T-helper 9 cell (primary cell): ENCODE measurements around the gene HINFP.
"Not testable (repeated sequence)": the region's sequence is repeated elsewhere in the genome, so short reads cannot be mapped to it uniquely, and the experiment has no call there.

Experiments
- DNase-seq: peaks from one replicate; pipeline ENCODE4 v3.0.0-alpha.2; 2020

Gene HINFP

DNA sequence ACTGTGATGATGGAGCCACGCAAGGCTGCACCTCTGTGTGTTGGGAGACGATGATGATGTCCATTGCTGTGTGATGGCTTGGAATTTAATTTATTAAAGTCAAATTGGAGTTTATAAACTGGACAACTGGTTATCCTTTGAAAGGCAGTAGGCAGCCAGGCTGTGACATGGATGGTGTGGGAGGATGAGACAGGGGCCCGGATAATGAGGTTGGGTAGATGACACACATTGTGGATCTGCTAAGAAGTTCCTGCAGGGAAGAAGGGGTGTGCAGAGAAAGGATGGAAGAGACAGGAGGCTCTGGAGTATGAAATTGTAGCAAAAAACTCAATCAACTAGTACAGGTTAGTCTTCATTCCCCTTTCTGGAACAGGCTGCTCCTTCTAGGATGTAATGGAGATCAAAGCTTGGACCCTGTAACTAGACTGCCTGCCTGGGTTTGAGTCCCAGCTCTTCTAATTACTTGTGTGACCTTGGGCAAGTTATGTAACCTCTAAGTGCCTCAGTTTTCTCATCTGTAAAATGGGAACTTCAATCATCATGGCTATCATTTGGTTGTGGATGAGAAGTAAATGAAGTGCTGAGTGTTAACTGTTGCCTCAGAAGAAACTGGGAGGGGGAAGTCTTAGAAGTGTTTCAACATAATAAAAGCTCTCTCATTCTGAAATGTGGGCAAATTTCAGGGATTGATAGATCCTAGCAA lies 4.2 kb upstream of the HINFP start:
- DNase-seq, result no peak

GRCh38 chr11:119118227-119118626 lies 3.2 kb upstream of the HINFP start:
- no peak for DNase-seq

DNA sequence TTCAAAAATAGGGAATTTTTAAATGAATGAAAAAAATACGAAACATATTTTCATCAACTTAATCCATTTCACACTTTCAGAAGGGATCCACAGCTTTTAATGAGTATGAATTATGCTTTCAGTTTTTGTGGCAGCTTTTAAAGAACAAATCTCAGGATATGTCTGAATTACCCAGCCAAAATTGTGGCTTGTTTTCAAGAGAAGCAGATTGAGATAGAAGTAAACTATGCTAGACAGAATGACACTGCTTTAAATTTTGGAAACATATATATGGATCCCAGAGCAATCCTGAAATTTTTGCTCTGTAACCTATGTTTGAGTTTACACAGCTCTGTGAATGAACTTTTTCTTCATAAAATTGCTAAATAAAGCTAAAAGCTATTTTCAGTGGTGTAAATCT lies 2.4 kb upstream of the HINFP start:
- DNase-seq, result no peak

GRCh38 chr11:119120639-119121007 lies 757 bp upstream of the HINFP start:
- no peak for DNase-seq

- no peak for DNase-seq
Measured at GRCh38 chr11:119121811-119122124, 388 bp downstream of the HINFP start.

GRCh38 chr11:119125821-119126220 lies 4.4 kb downstream of the HINFP start:
- no peak for DNase-seq

- no peak for DNase-seq
Measured at GRCh38 chr11:119126675-119127268, 5.4 kb downstream of the HINFP start.

GRCh38 chr11:119130662-119131061 lies 9.3 kb downstream of the HINFP start:
- DNase-seq, result no peak

DNA sequence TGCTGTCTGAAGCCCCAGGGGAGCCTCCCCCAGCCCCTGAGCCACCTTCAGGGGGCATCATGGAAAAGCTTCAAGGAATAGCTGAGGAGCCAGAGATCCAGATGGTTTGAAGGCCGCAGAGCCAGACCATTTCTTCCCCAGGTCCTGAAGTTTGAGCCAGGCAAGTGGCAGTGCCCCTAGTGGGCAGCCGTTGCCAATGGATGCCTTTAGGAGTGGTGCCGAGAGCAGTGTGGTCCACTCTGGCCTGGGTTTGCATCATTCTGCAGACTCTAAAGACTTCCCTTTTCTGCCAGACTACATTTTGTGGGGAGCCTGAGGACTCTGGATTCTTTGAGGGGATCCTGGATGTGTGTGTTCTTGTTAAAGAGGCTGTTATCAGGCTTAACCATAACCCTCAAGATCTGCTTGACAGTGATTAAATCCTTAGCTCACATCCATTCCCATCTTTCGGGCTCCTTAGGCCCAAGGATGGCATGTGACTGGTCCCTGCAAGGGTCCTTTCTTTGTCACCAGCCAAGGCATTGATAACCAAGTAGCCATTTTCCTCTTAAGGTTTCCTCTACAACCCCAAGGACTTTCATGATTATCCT lies 13.1 kb downstream of the HINFP start:
- DNase-seq, result no peak

DNA sequence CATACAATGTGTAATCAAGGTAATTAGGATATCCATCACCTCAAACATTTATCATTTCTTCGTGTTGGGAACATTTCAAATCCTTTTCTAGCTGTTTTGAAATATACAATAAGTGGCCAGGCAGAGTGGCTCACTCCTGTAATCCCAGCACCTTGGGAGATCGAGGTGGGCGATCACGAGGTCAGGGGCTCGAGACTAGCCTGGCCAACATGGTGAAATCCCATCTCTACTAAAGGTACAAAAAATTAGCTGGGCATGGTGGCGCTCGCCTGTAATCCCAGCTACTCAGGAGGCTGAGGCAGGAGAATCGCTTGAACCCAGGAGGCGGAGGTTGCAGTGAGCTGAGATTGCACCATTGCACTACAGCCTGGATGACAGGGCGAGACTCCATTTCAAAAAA lies 17.9 kb downstream of the HINFP start:
- DNase-seq, result not testable (repeated sequence)

GRCh38 chr11:119144825-119145486 lies 23.6 kb downstream of the HINFP start:
- no peak for DNase-seq

DNA sequence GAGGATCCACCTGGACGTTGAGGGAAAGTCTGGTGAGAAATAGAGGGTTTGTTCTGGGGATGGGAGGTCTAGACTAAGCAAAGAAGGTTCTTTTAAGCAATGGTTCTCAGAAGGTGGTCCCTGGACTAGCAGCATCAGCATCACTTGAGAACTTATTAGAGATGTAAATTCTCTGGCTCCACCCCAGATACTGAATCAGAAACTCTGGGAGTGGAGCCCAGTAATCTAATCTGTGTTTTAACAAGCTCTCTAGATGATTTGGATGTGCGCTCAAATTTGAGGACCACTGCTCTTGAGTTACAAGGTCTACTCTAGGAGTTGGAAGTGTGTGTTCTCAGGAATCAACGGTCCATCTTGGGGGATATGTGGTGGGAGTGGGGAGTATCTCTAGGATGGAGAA lies 24.2 kb downstream of the HINFP start:
- no peak for DNase-seq

- no peak for DNase-seq
Measured at GRCh38 chr11:119147604-119148333, 26.4 kb downstream of the HINFP start.

DNA sequence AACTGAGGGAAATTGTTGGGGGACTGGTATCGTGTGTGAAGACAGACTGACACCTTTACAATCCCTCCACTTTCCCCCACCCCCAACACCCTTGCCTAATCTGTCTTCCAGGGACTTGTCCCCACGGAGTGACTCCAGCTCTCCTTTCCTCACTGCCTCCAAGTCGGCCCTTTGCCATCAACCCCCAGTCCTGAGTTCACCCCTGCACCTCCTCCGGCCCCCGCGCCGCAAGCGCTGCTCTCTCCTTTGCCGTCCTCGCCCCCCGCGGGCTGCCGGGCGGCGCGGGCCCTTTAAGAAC lies 27.3 kb downstream of the HINFP start:
- no peak for DNase-seq

GRCh38 chr11:119149018-119149785 lies 27.8 kb downstream of the HINFP start, which contains the start of gene ABCG4:
Gene ABCG4 (plus strand): TSS chr11:119149052. CDS start chr11:119149966, 914 bp downstream.
- peak; percentile 12 for DNase-seq

GRCh38 chr11:119149786-119150275 lies 28.5 kb downstream of the HINFP start:
- DNase-seq, result no peak

- no peak for DNase-seq
Measured at GRCh38 chr11:119152043-119152442, 30.7 kb downstream of the HINFP start.

DNA sequence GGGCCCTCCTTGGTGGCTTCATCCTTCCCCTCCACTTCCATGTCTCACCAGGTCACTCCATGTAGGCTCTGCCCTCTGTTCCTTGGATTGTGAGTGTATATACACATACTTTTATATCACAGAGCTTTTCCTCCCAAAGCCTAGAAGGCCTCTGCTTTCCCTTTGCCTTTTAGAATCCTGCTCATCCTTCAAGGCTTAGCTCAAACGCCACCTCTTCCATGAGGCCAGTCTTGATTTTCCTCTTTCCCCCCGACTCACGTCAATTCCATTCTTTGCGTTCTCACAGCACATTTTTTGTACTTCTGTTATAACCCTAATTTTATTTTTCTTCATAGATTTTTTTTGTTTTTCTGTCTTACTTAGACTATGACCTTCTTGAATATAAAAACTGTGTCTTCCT lies 31.2 kb downstream of the HINFP start:
- DNase-seq, result no peak

- no peak for DNase-seq
Measured at GRCh38 chr11:119153049-119153818, 31.9 kb downstream of the HINFP start.

DNA sequence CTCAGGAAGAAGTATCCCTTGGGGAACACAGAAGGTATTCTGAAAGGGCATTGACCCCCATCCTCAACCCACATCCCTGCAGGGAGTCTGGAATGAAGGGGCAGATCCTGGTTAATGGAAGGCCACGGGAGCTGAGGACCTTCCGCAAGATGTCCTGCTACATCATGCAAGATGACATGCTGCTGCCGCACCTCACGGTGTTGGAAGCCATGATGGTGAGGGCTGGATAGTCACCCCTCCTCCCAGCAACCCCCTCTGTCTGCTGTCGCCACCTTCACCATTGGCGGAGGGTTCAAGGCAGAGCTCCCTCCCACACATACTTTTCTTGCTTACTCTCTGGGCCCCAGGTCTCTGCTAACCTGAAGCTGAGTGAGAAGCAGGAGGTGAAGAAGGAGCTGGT lies 32.8 kb downstream of the HINFP start:
- DNase-seq, result no peak

DNA sequence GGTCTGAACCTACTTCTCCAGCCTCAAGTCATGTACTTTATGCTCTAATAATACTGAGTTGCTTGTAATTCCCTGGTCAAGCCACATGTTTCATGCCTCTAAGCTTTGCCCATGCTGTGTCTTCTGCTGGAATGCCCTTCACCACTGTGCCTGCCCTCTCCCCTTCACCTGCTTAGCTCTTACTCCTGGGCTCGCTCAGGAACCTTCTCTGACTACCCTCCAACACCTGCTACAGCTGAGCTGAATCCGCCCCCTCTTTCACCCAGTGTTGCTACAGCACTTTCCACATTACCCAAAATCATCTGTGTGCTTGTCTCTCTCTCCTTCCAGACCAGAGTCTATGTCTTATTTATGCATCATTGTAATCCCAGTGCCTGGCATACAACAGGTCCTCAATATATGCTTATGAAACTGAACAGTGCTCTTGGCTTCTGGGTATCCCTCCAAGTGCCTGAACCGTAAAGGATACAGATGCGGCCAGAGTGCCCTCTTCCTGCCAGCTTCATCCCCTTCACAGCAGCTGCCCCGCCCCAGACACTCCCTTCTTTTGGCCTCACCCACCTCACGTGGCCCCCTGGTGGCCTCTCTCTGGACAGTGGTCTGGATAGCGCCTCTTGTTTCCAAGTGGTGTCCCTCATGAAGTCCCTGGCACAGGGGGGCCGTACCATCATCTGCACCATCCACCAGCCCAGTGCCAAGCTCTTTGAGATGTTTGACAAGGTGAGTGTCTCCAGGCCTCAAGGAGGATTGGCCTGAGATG lies 34.5 kb downstream of the HINFP start:
- DNase-seq, result no peak
